NCI-H2107 (cell line): ENCODE measurements around the gene CASP9.

ENCODE experiments used
- DNase-seq: peaks from one replicate; lab custom pipeline; 2025; lab: John Stamatoyannopoulos, UW

Gene CASP9

GRCh38 chr1:15445390-15446122 lies 78.5 kb downstream of the CASP9 start:
- no peak for DNase-seq

- no peak for DNase-seq
Observed at GRCh38 chr1:15444468-15445389, 79.3 kb downstream of the CASP9 start.

- no peak for DNase-seq
Observed at GRCh38 chr1:15443281-15443680, 80.7 kb downstream of the CASP9 start.

GRCh38 chr1:15442759-15443158 lies 81.3 kb downstream of the CASP9 start:
- no peak for DNase-seq

GRCh38 chr1:15442119-15442518 lies 81.9 kb downstream of the CASP9 start:
- DNase-seq: no peak
